Natural killer cell (primary cell): ENCODE data around the gene SNX9. TPM values are rescaled to one million over a fixed set of nuclear protein-coding genes. Genes with fewer than 3 reads are reported as not detected.

Experiments
- ATAC-seq, 3 donors: fragments of 150-1000 bp in 2 of 3; fragments of 200-7000 bp in 1 of 3; cut with Tn5 transposase; 1 replicate in 1 of 3; 2 replicates in 2 of 3; pipeline ENCODE4 v1.10.0; 2021; ENCODE audit warnings: mild to moderate bottlenecking in 2 of 3, moderate library complexity in 2 of 3
- DNase-seq, 2 donors: peaks; one replicate each; pipeline versions ENCODE4 v3.0.0 to v3.0.0-alpha.2; 2013 to 2021; ENCODE audit warnings: mixed read lengths in 1 of 2
- H3K27ac ChIP-seq: one replicate; pipeline ENCODE4 v1.5.1; 2013; ENCODE audit warnings: mild to moderate bottlenecking, low read length
- H3K27me3 ChIP-seq: one replicate; pipeline ENCODE4 v1.6.1; 2013; ENCODE audit warnings: low read length; ENCODE audit not compliant: control insufficient read depth, insufficient read depth
- H3K36me3 ChIP-seq: one replicate; pipeline ENCODE4 v1.6.1; 2013; ENCODE audit warnings: low read length; ENCODE audit not compliant: control insufficient read depth, insufficient read depth
- H3K4me1 ChIP-seq: one replicate; pipeline ENCODE4 v1.6.1; 2013; ENCODE audit warnings: low read length; ENCODE audit not compliant: control insufficient read depth, insufficient read depth
- H3K4me3 ChIP-seq: one replicate; pipeline ENCODE4 v1.5.1; 2013; ENCODE audit warnings: low read length
- H3K9me3 ChIP-seq: one replicate; pipeline ENCODE4 v1.6.1; 2013; ENCODE audit warnings: low read length; ENCODE audit not compliant: control insufficient read depth, insufficient read depth
- H3K27ac Mint-ChIP-seq, 2 donors: one replicate each; pipeline ENCODE4 v1.8.0; 2022; ENCODE audit warnings: mild to moderate bottlenecking in 2 of 2, mixed read lengths in 2 of 2, moderate library complexity in 1 of 2
- H3K27me3 Mint-ChIP-seq, 2 donors: one replicate each; pipeline ENCODE4 v1.8.0; 2022; ENCODE audit warnings: low read depth in 2 of 2, mixed read lengths in 2 of 2
- H3K36me3 Mint-ChIP-seq: one replicate; pipeline ENCODE4 v1.8.0; 2022; ENCODE audit warnings: mixed read lengths
- H3K4me1 Mint-ChIP-seq, 2 donors: one replicate each; pipeline ENCODE4 v1.8.0; 2022; ENCODE audit warnings: mixed read lengths in 2 of 2
- H3K4me3 Mint-ChIP-seq: one replicate; pipeline ENCODE4 v1.8.0; 2022; ENCODE audit warnings: mild to moderate bottlenecking, moderate library complexity, mixed read lengths
- H3K9me3 Mint-ChIP-seq, 2 donors: one replicate each; pipeline ENCODE4 v1.8.0; 2022; ENCODE audit warnings: mixed read lengths in 2 of 2
- CTCF ChIP-seq: fragments of 200-600 bp; IDR thresholded peaks from one replicate; pipeline ENCODE4 v1.8.0; 2022; ENCODE audit warnings: antibody characterized with exemption
- WGBS: methylation state at CpG from one replicate; pipeline ENCODE4 v1.1.7; 2013; ENCODE audit warnings: missing lambda C conversion rate; ENCODE audit not compliant: insufficient coverage; 5-methylcytosine and 5-hydroxymethylcytosine counted together
- intact Hi-C: fragments of 100-400 bp; cut with micrococcal nuclease; formaldehyde crosslinking; loops from one replicate; pipeline ENCODE4 v1.14.2; 2022
- total RNA-seq, 4 donors: library from RNA; stranded (reverse); fragments of 120-200 nt in 1 of 4; gene quantifications; one replicate each; pipeline versions ENCODE4 v1.2.3 to v1.2.4, GENCODE V29; 2013 to 2022

The SNX9 gene
- total RNA-seq, 3 donors from 2014 or later (not counting 1 experiment from before 2014, with no cell fraction given) = 6.0 to 9.7 (median 7.3) TPM

GRCh38 chr6:157974341-157974894 lies 151.4 kb downstream of the SNX9 start:
- H3K4me1 ChIP-seq = no peaks in the 10 kb centered on the region
- no peaks in the 10 kb centered on the region for H3K36me3 Mint-ChIP-seq
- TF ChIP-seq CTCF = no peak
- H3K9me3 ChIP-seq = no peaks in the 10 kb centered on the region
- intact Hi-C loops = no loop called here
- no peak overlapping the region for H3K27ac ChIP-seq
- no peak overlapping the region for H3K27ac Mint-ChIP-seq
- no peak for DNase-seq
- peaks cover 8 to 15% of the 10 kb centered on the region in 2 donors for H3K27me3 Mint-ChIP-seq
- H3K4me3 ChIP-seq = no peak overlapping the region
- 74% methylated on average over 9 of the region's 9 CpGs for WGBS
- no peaks in the 10 kb centered on the region for H3K36me3 ChIP-seq
- no peak for ATAC-seq
- no peak overlapping the region for H3K4me3 Mint-ChIP-seq
- H3K4me1 Mint-ChIP-seq = no peaks in the 10 kb centered on the region
- no peaks in the 10 kb centered on the region for H3K27me3 ChIP-seq
- no peaks in the 10 kb centered on the region for H3K9me3 Mint-ChIP-seq

- 97% methylated on average over 3 of the region's 3 CpGs for WGBS
- intact Hi-C loops = no loop called here
- Histone ChIP-seq H3K27me3 (no peaks in the 10 kb centered on the region), H3K36me3 (no peaks in the 10 kb centered on the region), H3K9me3 (no peaks in the 10 kb centered on the region), H3K4me1 (no peaks in the 10 kb centered on the region), H3K4me3 (no peak overlapping the region), H3K27ac (no peak overlapping the region)
- ATAC-seq (no peak), DNase-seq (no peak)
- H3K27ac Mint-ChIP-seq = no peak overlapping the region
- TF ChIP-seq CTCF = no peak
- H3K9me3 Mint-ChIP-seq = no peaks in the 10 kb centered on the region
- H3K4me1 Mint-ChIP-seq = peaks cover 2 to 5% of the 10 kb centered on the region in 2 donors
- H3K36me3 Mint-ChIP-seq = no peaks in the 10 kb centered on the region
- peaks cover 8 to 15% of the 10 kb centered on the region in 2 donors for H3K27me3 Mint-ChIP-seq
- no peak overlapping the region for H3K4me3 Mint-ChIP-seq
These were observed 151.9 kb downstream of the SNX9 start for GRCh38 chr6:157974967-157975366.

- peaks cover 7 to 10% of the 10 kb centered on the region in 2 donors for H3K4me1 Mint-ChIP-seq
- no peak for DNase-seq
- intact Hi-C loops = no loop called here
- H3K36me3 Mint-ChIP-seq = no peaks in the 10 kb centered on the region
- no peaks in the 10 kb centered on the region for H3K36me3 ChIP-seq
- H3K27ac ChIP-seq = no peak overlapping the region
- peaks cover 7 to 15% of the 10 kb centered on the region in 2 donors for H3K27me3 Mint-ChIP-seq
- TF ChIP-seq CTCF = no peak
- no peaks in the 10 kb centered on the region for H3K9me3 ChIP-seq
- no peaks in the 10 kb centered on the region for H3K27me3 ChIP-seq
- peaks cover under 1% of the 10 kb centered on the region for H3K4me1 ChIP-seq
- no peaks in the 10 kb centered on the region for H3K9me3 Mint-ChIP-seq
- H3K4me3 ChIP-seq = no peak overlapping the region
- WGBS = 92% methylated on average over 1 of the region's 2 CpGs
- no peak for ATAC-seq
- H3K4me3 Mint-ChIP-seq = no peak overlapping the region
- H3K27ac Mint-ChIP-seq = no peak overlapping the region
These were observed 152.4 kb downstream of the SNX9 start for GRCh38 chr6:157975456-157975855.
